EL (cell line): ENCODE data around the gene MKRN2OS.
A peak's percentile ranks its signal among the peaks of the same experiment; 100 is the strongest.
"Not testable (repeated sequence)": the region's sequence is repeated elsewhere in the genome, so short reads cannot be mapped to it uniquely, and the experiment has no call there.

Experiments
- DNase-seq: peaks from one replicate; pipeline ENCODE4 v3.0.0-alpha.2; 2016

Gene MKRN2OS

DNA sequence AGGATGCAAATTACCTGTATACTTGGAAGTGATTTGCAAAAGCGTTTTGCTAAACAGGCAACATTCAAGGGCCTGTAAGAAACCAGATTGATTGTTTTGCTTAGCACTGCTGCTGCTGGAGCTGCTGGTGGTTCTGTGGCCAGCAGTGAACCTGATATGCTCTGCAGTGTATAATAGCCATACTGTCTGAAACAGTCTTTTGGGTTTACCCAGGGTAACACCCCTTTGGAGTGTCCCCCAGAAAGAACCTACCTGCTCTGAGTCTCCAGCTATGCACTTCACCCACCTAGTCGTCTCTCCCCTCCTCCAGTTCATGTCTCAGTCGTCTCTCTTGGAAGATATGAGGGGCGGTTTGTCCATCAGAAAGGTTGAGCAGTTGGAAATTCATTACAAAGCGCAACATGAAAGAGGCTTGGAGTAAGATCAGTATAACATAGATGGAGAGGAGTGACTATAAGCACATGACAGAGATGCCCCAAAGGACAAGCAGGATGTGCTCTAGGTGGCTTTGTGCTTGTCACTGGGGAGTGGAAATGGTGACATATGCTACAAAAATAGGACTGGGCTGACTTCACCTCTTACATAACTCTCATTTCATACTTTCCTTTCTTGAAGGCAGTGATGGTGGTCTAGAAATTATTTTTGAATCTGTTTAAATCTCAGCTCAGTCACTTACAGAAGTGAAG, 15.3 kb upstream of the MKRN2OS start:
- no peak for DNase-seq

DNA sequence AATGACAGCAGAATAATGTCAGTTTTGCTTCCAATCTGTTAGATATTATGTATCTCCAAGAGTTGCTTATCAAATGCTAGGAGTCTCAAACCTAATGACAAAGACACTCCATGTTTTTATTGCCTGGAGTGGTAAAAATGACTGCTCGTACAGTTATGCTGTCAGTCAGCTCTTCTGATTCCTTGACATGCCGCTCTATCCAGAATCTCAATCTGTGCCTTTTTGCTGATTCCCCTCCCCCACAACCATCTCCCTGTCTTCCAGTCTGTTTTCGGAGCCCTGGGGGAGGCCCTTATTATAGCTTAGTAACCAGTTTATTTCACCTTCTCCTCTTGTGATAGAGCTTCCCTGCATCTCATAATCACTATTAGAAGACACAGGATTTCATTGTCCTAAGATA, 14.2 kb upstream of the MKRN2OS start:
- DNase-seq: no peak

DNA sequence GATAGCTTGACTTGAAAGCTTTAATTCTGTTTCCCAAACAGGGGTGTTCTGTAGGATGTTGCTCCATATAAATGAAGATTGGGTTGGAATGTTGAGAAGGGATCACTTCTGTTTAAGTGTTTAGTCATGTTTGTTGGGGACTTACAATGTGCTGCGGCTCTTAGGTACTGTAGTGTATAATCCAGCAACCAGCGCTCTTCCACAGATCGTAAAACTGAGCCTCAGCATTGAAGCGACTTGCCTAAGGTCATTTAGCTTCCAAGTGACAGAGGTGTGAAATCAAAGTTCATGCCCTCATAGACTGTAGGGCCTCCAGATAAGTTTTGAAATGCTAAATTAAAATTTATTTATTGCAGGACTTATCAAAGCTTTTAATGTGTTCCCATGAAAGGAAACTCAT, 13.4 kb upstream of the MKRN2OS start:
- no peak for DNase-seq

DNA sequence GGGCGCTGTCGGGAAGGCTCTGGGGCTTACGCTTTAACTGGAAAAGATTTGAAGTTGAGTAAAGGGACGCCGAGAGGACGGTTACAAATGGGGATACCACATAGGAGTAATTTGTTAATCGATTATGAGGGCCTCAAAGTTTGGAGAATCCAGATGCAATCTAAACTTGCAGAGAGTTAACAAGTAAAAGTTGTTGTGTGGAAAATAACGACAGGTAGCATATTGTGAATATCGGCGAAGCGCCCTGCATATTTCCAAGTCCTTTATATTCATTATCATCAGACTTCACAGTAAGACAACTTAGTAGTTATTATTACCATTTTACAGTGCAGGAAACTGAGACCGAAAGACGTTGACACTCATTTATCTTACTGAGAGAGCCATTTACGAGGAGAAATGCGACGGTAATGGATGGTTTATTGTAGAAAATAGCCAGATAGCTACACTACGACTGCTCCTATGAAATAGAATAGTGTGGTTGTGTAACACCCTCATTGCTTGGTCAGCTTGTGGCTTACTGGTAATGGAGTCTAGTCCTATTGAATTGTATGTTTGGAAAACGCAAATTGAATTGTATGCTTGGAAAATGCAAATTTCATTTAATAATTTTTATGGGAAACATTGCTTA, 12.3 kb upstream of the MKRN2OS start:
- peak; percentile 36 for DNase-seq

DNA sequence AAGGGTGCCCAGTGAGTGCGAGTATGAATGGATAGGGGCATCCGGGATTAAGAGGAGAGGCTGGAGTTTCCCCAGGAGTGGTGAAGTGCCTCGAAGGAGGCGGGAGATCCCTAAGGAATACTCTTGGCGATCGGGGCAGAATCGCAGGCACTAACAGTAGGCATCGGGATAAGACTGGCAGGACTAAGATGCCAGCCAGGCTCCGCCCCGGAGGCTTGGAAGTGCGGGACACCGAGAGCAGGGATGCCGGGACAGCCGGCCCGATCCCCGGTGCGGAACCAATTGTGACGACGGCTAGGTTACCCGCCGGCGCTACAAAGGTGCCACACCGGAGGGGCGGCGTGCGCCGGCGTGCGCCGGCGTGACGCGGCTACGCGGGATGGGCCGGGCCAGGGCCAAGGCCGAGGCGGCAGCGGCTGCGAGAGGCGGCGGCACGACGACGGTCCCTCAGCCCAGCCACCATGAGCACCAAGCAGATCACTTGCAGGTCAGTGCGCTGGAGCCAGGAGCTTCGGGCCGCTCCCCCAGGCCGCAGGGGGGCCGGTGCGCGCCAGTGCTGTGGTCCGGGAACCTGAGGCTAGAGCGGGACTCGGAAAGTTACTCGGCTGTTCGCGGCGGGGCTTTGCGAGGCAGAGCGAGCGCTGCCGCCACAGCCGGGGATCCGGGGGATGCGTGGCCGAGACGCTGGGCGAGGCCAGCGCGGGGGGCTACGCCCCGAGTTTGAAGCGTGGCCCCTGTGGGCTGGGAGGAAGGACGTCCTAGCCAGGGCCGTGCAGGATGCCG, 11.6 kb upstream of the MKRN2OS start, which contains the start of gene MKRN2:
Gene MKRN2 (plus strand): TSS at position 398 of the 783 bp plus-strand sequence. CDS start 64 bp downstream, at position 462.
- DNase-seq: peak; percentile 87

DNA sequence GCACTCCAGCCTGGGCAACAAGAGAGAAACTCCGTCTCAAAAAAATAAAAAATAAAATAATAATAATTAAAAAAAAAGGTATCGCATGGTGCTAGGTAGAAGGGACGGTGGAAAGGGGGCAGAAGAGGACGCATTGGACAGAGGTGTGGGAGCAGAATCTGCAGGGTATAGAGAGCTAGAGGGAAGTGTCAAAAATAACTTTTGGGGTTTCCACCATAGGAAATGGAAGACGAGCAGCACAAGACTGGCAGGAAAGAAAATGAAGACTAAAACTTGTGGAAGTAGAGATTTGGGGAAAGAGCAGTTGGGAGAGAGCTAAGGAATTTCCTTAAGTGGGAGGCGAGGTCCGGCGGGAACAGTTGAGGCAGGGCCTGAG, 11.0 kb upstream of the MKRN2OS start:
- no peak for DNase-seq

DNA sequence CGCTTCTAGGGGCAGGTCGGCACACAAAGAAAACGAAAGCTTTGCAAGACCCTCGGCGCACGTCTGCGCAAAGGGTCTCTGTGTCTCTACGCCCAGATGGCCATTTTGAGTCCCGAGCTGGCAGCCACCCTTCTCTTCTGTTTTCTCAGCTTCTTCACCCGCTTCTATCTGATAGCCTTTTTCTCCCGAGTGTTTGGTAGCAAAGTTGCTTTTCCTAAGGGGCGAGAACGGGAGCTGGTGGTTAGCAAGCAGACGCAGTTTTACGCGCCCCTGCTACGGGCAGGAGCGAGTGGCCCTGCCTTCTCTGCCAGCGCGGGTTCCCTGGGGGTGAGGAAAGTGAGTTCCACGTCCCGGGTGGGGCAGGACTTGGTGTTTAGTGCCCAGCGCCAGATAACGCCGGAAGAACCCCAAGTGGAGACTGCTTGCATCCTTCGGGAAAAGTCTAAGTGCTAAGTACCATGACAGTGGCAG, 8.7 kb upstream of the MKRN2OS start:
- DNase-seq: peak; percentile 46

DNA sequence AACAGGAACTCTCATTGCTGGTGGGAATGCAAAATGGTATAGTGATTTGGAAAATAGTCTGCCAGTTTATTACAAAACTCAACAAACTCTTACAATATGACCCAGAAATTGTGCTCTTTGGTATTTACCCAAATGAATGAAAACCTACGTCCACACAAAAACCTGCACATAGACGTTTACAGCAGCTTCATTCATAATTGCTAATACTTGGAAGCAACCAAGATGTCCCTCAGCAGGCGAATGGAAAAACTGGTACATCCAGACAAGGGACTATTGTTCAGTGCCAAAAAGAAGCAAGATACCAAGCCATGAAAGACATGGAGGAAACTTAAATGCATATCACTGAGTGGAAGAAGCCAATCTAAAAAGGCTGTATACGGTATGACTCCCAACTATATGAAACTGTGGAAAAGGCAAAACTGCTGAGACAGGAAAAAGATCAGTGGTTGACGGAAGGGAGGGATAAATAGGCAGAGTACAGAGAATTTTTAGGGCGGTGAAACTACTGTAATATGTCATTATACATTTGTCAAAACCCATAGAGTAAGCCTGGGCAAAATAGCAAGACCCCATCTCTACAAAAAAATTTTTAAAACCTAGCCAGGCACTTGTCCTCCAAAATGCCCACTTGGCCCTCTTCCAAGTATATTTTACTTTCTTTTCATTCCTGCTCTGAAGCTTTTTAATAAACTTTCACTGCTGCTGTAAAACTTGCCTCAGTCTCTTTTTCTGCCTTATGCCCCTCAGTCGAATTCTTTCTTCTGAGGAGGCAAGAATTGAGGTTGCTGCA, 4.9 kb upstream of the MKRN2OS start:
- DNase-seq: no peak

DNA sequence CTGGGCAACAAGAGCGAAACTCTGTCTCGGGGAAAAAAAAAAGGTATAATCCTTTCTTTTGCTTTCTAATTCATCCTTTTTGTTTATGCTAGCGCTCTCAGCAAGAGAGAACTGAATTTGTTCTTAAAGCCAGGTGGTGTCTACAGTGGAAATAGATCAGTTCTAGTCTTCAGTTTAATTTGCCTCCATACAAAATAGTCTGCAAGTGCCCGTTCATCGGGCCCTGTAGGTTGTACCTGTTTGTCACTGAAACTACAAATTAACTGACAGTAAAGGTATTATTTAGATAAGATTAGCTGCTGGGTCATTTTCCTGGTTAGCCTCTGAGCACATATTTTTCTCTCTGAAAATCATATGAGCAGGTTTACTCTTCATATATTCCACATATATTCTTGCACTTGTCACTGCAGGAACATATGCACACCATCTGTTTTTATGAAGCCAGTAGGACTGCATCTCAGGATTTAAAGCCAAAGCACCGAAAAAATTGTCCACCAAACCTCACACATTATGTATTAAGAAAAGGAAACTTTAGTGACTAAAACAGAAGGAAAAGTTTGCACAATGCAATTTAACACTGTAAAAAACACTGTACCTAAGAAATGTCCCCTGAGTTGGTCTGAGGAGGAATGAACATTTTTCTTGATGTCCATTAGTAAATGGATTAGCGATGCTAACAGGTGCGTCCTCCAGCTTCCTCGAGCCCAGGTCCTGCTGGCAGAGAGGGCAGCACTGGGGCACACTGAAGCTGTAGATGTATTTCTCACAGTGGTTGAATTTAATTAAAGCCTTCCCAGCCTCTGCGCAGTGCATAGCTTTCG, 437 bp downstream of the MKRN2OS start:
- DNase-seq: no peak

DNA sequence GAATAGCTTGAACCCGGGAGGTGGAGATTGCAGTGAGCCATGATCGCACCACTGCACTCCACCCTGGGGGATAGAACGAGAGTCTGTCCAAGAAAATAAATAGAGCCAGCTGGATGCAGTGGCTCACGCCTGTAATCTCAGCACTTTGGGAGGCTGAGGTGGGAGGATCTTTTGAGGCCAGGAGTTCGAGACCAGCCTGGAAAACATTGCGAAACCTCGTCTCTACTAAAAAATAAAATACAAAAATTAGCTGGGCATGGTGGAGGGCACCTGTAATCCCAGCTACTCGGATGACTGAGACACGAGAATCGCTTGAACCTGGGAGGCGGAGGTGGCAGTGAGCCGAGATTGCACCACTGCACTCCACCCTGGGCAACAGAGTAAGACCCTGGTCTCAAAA, 1.8 kb downstream of the MKRN2OS start:
- not testable (repeated sequence) for DNase-seq

DNA sequence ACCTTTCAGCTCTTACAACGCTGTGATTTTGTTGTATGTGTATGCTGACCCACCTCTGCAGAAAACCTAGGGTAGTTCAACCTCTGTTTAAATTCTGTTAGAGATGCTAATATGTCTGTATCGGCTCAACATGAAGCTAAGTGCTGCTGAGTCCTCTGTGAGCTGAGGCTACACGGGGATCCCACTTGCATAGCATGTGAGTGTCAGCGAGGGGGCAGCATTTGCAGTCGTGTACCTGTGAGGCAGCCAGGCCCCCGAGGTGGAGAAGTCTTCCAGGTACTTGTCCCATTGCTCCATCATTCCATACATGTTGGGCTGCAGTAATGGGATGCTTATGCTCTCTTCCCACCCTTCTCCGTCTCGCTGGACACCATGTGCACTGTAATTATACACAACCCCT, 3.7 kb downstream of the MKRN2OS start:
- peak; percentile 5 for DNase-seq

DNA sequence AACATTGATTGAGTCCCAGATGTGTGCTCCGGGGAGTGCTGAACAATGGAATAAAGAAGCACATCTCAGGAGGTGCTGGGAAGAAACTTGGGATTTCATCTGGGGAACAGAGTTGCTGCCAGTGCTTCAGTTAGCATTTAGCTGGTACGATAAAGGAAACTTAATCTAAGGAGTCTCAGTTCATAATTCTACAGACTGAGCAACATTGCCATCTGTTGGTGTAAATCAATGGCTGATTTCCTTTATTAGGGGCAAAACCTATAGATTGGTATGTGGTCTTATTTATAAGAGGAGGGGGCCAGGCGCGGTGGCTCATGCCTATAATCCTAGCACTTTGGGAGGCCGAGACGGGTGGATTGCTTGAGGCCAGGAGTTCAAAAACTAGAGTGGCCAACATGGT, 8.9 kb downstream of the MKRN2OS start:
- DNase-seq: no peak

DNA sequence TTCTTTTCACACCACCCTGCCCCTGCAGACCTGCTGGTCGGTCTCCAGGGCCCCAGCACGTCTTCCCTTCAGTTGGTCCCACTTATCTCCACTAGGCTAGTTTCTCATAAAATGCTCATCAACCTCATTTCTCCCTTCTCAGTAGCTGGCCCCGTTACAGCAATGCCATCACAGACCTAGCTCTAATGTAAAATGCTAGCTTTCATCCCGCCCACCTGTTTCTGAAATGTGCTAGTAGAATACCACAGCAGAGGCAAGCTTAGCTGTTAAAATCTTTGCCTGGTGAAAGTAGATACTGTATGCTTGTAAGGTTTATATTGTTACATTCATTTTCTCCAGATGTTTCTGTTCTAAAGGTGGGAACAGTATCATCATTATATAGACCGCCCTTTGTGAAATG, 13.1 kb downstream of the MKRN2OS start:
- no peak for DNase-seq

DNA sequence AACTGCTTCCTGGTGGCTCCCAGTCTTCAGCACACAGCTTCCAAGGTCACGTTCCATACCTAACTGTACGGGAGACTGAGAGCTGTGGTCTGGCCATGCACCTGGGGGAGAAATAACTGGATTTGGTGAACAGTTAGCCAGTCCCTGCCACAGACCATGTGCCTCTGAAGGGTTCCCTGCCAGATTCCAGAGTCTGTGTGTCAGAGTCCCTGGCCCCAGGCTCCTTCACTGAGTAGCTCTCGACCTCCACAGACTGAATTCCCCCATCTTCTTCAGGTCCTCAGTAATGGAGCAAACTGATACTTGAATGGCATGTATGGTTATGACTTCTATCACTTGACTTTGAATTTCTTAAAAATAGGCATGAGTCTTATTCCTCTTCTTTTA, 17.5 kb downstream of the MKRN2OS start:
- no peak for DNase-seq

DNA sequence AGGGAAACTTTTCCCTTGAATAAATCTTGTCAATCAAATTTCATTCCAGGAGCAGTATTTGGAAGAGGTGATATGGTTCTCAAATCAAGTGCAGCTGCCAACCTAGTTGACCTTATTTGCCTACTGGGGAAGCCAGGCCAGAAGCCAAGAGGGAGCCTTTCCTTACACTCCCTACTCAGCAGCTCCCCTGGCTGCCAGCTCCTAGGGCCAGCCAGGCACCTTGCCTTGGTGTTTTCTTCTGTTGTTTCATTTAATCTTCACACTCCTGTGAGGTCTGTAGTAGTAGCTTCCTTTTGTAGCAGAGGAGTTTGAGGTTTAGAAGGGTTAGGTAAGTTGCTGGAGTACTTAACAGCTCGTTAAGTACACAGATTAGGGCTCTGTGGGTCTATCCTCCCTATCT, 22.6 kb downstream of the MKRN2OS start:
- no peak for DNase-seq

DNA sequence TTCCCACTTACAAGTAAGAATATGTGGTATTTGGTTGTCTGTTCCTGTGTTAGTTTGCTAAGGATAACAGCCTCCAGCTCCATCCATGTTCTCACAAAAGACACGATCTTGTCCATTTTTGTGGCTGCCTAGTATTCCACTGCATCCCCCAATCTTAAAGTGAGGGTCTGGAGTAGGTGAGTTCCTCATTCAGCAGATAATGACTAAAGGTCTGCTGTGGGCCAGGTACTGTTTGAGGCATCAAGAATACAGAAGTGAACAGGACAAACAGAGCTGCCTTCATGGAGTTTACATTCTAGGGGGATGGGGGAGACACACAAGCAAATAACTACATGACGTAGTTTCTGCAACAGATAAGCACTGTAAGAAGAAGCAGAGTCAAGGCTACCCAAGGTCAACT, 24.3 kb downstream of the MKRN2OS start:
- no peak for DNase-seq

DNA sequence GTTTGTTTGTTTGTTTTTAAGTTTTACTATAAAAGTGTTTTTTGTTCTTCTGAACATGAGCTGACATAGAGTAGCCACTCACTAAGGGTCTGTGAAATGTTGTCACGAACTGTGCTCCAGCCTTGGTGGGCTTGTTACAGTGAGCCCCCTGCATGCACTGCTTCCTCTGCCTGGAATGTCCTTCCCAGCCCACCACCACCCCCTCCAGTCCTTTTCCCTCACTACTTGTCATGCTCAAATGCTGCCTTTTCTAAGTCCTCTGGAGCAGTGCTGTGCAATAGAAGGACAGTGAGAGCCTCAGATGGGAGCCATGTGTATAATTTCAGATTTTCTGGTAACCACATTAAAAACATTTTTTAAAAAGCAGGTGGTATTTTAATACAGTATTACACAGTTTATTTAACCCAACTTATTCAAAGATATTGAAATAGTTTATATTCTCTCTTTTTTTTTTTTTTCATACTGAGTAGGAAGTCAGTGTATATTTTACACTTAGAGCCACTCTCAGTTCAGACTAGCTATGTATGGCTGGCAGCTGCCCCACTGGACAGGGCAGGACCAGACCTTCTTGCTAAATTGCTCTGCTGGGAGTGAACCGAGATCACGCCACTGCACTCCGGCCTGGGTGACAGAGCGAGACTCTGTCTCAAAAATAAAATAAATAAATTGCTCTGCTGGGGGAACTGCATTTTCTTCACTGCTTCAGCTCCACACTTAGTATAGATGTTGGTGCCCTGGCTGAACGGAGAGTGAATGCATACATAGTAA, 26.9 kb downstream of the MKRN2OS start:
- no peak for DNase-seq

DNA sequence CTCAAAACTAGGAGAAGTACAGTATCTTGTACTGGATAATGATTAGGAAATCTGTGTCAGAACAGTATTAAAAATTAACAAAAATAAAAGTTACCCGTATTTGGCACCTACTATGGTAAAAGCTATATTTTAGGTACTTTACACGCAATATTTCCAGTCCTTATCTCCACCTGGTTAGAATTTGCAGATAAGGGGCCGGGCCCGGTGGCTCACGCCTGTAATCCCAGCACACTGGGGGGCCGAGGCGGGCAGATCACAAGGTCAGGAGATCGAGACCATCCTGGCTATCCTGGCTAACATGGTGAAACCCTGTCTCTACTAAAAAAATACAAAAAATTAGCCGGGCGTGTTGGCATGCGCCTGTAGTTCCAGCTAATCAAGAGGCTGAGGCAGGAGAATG, 28.4 kb downstream of the MKRN2OS start:
- DNase-seq: no peak

DNA sequence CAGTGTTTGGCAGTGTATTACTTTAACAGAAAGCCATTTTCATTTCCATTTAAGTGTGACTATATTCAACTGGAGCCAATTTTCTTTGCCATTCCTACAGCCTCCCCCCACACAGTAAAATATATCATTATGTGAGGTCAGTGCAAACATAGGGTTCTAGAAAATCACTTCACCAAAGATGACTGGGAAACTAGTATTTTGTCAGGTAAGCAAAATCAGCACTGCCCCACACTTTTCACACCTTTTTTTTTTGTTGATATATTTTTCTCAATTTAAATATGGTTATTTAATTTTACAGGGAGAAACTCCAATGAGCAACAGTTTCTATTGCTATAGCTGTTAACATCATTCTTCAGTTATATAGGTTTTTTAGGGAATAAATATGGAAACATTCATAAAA, 29.7 kb downstream of the MKRN2OS start:
- no peak for DNase-seq

DNA sequence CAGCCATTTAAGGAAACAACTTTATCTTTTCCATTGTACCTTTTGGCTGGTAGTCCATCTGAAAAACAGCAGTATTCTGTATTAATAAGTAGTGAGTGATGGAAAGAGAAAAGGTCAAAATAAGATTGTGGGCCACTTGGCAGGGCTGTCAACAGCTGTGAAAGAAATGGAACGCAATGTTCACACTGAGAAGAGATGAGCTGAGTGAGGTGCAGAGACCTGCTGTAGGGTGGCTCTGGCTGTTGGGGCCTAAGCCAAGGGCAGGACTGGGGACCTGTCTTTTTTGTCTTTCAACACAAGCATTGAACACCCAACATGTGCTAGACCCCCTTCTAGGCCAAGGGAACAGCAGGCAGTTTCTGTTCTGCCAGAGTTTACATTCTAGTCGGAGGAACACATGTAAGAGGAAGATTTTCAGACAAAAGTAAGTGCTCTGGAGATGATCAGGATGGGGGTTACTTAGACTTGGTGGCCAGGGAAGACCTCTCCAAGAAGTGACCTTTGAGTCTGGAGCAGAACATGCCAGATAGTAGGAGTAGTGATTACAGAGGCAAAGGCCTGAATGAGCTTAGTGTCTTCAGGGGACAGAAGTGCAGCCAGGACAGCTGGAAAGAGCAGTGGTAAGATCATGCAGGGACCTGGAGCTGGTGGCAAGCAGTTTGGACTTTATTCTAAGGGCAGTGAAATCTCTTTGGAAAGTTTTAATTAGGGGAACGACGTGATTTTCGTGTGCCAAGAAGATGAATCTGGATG, 31.4 kb downstream of the MKRN2OS start:
- no peak for DNase-seq
